ENCODE data around the gene AP1S1.
"Not testable (repeated sequence)": the region's sequence is repeated elsewhere in the genome, so short reads cannot be mapped to it uniquely, and the experiment has no call there.

The AP1S1 gene

GRCh38 chr7:101111261-101111660 is 43.0 kb upstream of the AP1S1 start:
- TF ChIP-seq, protein P1, sequence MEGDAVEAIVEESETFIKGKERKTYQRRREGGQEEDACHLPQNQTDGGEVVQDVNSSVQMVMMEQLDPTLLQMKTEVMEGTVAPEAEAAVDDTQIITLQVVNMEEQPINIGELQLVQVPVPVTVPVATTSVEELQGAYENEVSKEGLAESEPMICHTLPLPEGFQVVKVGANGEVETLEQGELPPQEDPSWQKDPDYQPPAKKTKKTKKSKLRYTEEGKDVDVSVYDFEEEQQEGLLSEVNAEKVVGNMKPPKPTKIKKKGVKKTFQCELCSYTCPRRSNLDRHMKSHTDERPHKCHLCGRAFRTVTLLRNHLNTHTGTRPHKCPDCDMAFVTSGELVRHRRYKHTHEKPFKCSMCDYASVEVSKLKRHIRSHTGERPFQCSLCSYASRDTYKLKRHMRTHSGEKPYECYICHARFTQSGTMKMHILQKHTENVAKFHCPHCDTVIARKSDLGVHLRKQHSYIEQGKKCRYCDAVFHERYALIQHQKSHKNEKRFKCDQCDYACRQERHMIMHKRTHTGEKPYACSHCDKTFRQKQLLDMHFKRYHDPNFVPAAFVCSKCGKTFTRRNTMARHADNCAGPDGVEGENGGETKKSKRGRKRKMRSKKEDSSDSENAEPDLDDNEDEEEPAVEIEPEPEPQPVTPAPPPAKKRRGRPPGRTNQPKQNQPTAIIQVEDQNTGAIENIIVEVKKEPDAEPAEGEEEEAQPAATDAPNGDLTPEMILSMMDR (IDR thresholded peaks at IDR 0.05; ENCODE audit: borderline replicate concordance, insufficient read depth, low read depth, low read length), result no peak
- no peak overlapping the region for H3K4me3 ChIP-seq (ENCODE audit: low read depth, low read length)

DNA sequence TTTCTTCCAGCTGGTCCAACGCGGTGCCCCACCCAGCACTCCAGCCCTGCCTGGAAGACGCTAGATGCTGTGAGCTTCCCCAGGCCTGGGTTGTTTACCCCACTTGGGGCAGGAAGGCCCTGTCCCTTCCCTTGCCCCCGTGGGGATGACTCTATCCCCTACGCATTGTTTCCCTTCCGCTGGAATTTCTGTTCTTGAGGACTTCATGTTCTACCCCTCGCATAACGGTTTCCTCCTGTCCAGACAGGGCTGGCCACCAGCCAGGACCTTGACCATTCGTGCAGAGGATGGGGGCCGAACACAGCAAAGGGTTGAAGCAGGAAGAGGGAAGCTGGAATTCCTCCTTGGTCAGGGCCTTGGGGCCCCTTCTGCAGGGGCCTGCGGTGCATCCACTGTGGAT is 42.0 kb upstream of the AP1S1 start:
- H3K4me3 ChIP-seq (ENCODE audit: low read depth, low read length), result no peak overlapping the region
- TF ChIP-seq, protein P1 (IDR thresholded peaks at IDR 0.05; ENCODE audit: borderline replicate concordance, insufficient read depth, low read depth, low read length), result no peak

- not testable (repeated sequence) for H3K4me3 ChIP-seq (ENCODE audit: low read depth, low read length)
Observed at GRCh38 chr7:101113140-101113539, 41.1 kb upstream of the AP1S1 start.

- TF ChIP-seq, protein P1 (IDR thresholded peaks at IDR 0.05; ENCODE audit: borderline replicate concordance, insufficient read depth, low read depth, low read length), result no peak
- H3K4me3 ChIP-seq (ENCODE audit: low read depth, low read length), result no peak overlapping the region
Observed at GRCh38 chr7:101113836-101114235, 40.4 kb upstream of the AP1S1 start.

DNA sequence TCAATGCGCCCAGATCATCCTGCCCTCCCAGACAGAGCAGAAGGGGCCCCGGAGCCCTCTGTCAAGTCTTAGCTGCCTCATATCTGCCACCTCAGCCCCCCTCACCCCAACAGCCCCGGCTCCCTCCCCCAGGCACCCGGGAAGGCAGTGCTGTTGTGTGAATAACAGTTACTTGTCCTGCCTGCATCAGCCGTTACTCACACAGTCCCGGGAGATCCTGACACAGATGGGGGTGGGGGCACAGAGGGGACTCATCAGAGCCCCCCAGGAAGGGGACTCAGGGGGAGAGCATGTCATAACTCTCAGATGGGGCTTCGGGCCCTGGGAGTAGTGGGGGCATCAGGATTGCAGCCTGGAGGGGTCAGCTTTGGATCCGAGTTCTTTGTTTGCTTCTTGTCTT is 39.8 kb upstream of the AP1S1 start:
- TF ChIP-seq, protein P1 (IDR thresholded peaks at IDR 0.05; ENCODE audit: borderline replicate concordance, insufficient read depth, low read depth, low read length), result no peak
- no peak overlapping the region for H3K4me3 ChIP-seq (ENCODE audit: low read depth, low read length)

DNA sequence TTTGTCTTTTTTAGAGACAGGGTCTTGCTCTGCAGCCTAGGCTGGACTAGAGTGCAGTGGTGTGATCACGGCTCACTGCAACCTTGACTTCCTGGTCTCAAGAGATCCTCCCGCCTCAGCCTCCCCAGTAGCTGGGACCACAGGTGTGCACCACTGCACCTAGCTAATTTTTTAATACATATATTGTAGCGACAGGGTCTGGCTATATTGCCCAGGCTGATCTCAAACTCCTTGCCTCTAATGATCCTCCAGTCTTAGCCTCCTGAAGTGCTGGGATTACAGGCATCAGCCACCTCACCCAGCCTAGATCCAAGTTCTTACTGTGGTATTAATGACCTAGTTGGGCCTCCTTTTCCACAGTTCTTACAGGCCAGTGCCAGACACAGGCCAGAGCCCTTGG is 39.1 kb upstream of the AP1S1 start:
- TF ChIP-seq, protein P1 (IDR thresholded peaks at IDR 0.05; ENCODE audit: borderline replicate concordance, insufficient read depth, low read depth, low read length), result no peak

DNA sequence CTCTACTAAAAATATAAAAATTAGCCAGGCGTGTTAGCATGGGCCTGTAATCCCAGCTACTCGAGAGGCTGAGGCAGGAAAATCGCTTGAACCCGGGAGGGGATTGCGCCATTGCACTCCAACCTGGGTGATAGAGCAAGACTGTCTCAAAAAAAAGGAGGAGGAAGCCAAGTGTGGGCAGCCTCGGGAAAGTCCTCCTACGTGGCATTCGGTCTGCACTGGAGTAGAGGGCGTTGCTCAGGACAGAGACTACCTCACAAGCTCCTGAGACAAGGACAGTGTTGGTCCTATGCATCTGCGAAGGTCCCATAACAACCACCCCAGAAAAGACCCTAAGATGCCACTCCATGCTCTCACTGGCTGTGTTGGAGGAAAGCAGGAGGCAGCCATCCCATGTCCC is 37.4 kb upstream of the AP1S1 start:
- TF ChIP-seq, protein P1 (IDR thresholded peaks at IDR 0.05; ENCODE audit: borderline replicate concordance, insufficient read depth, low read depth, low read length), result no peak

More for the DNA sequence above, 39.1 kb upstream of the AP1S1 start:
- H3K4me3 ChIP-seq (ENCODE audit: low read depth, low read length), result no peak overlapping the region

DNA sequence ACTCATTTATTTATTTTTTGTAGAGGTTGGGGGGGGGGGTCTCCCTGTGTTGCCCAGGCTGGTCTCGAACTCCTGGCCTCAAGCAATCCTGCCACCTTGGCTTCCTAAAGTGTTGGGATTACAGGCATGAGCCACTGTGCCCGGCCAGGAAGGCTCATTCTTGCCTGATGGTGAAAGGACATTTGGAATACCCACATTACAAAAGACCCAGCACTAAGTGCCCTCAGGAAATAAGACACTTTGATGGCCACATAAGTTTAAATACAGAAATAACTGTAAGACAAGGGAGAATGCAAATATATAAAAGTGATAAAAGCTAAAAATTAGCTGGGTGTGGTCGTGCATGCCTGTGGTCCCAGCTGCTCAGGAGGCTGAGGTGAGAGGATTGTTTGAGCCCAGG is 35.4 kb upstream of the AP1S1 start:
- TF ChIP-seq, protein P1 (IDR thresholded peaks at IDR 0.05; ENCODE audit: borderline replicate concordance, insufficient read depth, low read depth, low read length), result no peak
- no peak overlapping the region for H3K4me3 ChIP-seq (ENCODE audit: low read depth, low read length)

More for the DNA sequence above, 37.4 kb upstream of the AP1S1 start:
- no peak overlapping the region for H3K4me3 ChIP-seq (ENCODE audit: low read depth, low read length)
